T-cell (primary cell): Measurements from ENCODE around the gene PCNX2. TPM values are rescaled to one million over a fixed set of nuclear protein-coding genes. Genes with fewer than 3 reads are reported as not detected.

ENCODE experiments used
- ATAC-seq, 4 experiments: fragments of 200-7000 bp in 3 of 4; fragments of 150-1000 bp in 1 of 4; cut with Tn5 transposase; replicated peaks in 1 of 4; 1 replicate in 3 of 4; 2 replicates in 1 of 4; pipeline ENCODE4 v1.10.0; 2021; ENCODE audit warnings: moderate library complexity in 3 of 4, mild to moderate bottlenecking in 2 of 4, moderate number of reproducible peaks in 1 of 4
- CTCF ChIA-PET, 2 donors: fragments of 300-600 bp; sonication (Branson Sonifier 250); formaldehyde crosslinking; loops; one replicate each; lab custom pipeline; 2022; ENCODE audit warnings: antibody characterized with exemption in 2 of 2; lab: Charles Lee
- POLR2A ChIA-PET, 2 donors: fragments of 300-600 bp; sonication (Branson Sonifier 250); formaldehyde crosslinking; loops; one replicate each; lab custom pipeline; 2022; ENCODE audit warnings: antibody characterized with exemption in 2 of 2; lab: Charles Lee
- DNase-seq, 35 experiments: peaks; one replicate each; pipeline versions ENCODE4 v3.0.0 to v3.0.0-alpha.2; 2013 to 2023
- H3K27ac ChIP-seq: one replicate; pipeline ENCODE4 v1.5.1; 2013; ENCODE audit warnings: low read length
- H3K27me3 ChIP-seq, 2 experiments: replicated peaks in 1 of 2; 1 replicate in 1 of 2; 2 replicates in 1 of 2; pipeline versions ENCODE4 v1.6.1 to v1.7.0; 2013; ENCODE audit warnings: low read length in 1 of 2, mixed read lengths in 1 of 2; ENCODE audit not compliant: control insufficient read depth in 2 of 2, insufficient read depth in 2 of 2; ENCODE audit errors: extremely low read depth in 1 of 2
- H3K36me3 ChIP-seq, 2 donors: 1 replicate in 1 of 2; 2 replicates in 1 of 2; pipeline versions ENCODE4 v1.6.1 to v1.7.0; 2013; ENCODE audit warnings: low read length in 1 of 2; ENCODE audit not compliant: control insufficient read depth in 2 of 2, insufficient read depth in 1 of 2; ENCODE audit errors: extremely low read depth in 1 of 2
- H3K4me1 ChIP-seq, 2 experiments: 1 replicate in 1 of 2; 2 replicates in 1 of 2; pipeline versions ENCODE4 v1.6.1 to v1.7.0; 2013; ENCODE audit warnings: low read length in 2 of 2, mixed read lengths in 1 of 2; ENCODE audit not compliant: insufficient read depth in 2 of 2, control insufficient read depth in 1 of 2; ENCODE audit errors: extremely low read depth in 1 of 2
- H3K4me3 ChIP-seq, 2 donors: 1 replicate in 1 of 2; 2 replicates in 1 of 2; pipeline versions ENCODE4 v1.5.1 to v1.7.0; 2013; ENCODE audit warnings: mild to moderate bottlenecking in 2 of 2, low read length in 1 of 2, moderate library complexity in 1 of 2; ENCODE audit not compliant: control insufficient read depth in 1 of 2; ENCODE audit errors: extremely low read depth in 1 of 2
- H3K9me3 ChIP-seq: 2 replicates; pipeline ENCODE4 v1.7.0; 2013
- H3K27ac Mint-ChIP-seq, 2 donors: one replicate each; pipeline ENCODE4 v1.8.0; 2020 to 2021; ENCODE audit warnings: mild to moderate bottlenecking in 2 of 2, mixed read lengths in 2 of 2
- H3K27me3 Mint-ChIP-seq, 2 donors: one replicate each; pipeline ENCODE4 v1.8.0; 2021 to 2022; ENCODE audit warnings: mixed read lengths in 2 of 2
- H3K36me3 Mint-ChIP-seq: one replicate; pipeline ENCODE4 v1.8.0; 2021; ENCODE audit warnings: mixed read lengths
- H3K4me1 Mint-ChIP-seq, 3 donors: one replicate each; pipeline ENCODE4 v1.8.0; 2020 to 2022; ENCODE audit warnings: mixed read lengths in 3 of 3, mild to moderate bottlenecking in 1 of 3
- H3K4me3 Mint-ChIP-seq, 3 donors: one replicate each; pipeline ENCODE4 v1.8.0; 2020 to 2022; ENCODE audit warnings: mild to moderate bottlenecking in 3 of 3, mixed read lengths in 3 of 3, moderate library complexity in 3 of 3
- H3K9me3 Mint-ChIP-seq, 3 donors: one replicate each; pipeline ENCODE4 v1.8.0; 2020 to 2022; ENCODE audit warnings: mixed read lengths in 3 of 3
- WGBS: methylation state at CpG from one replicate; pipeline ENCODE4 v1.1.5; 2013; ENCODE audit warnings: missing lambda C conversion rate; ENCODE audit not compliant: insufficient coverage; 5-methylcytosine and 5-hydroxymethylcytosine counted together
- total RNA-seq, 35 experiments: library from RNA in 6 of 35; stranded (reverse) in 6 of 35; fragments of 120-200 nt in 1 of 35; gene quantifications; one replicate each; pipeline versions ENCODE4 v1.2.1 to v1.2.4 and lab custom pipeline; 2013 to 2026

The PCNX2 gene
- total RNA-seq, 5 donors from 2014 or later (not counting 1 experiment from before 2014, with no cell fraction given) = 47.2 to 91.7 (median 68.6) TPM

DNA sequence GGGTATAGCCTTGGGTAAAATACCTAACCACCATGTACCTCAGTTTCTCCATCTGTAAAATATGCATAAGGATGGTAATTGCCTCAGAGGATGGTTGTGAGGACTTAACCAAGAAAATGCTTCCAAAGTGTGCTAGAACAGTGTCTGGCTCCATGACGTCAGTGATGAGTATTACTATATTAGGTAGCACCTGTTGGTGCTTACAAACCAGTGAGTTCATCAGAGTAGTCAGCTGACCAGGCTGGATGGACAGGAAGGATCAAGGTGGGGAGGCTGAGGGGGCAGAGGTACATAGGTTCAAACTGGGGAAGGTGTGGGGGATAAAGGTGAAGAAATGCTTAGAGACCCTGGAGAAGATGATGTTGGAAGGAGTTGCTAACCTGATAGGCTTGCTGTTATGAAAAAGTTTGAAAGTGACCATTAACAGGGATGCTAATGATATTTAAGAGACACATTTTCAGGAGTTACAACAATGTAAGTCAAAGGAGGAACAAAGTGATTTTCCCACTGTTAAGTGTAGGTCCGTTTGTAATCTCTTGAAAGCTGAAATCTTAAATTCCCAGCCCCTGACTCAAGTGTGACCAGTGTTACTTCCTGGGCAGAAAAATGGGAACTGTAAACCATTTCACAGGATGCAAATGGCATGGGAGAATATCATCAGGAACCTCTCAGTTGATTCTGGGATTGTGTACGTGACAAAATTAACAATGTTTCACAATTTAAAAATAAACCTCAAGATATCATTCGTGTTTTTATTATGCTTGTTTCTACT lies 340.7 kb downstream of the PCNX2 start:
- CTCF ChIA-PET = no interaction called here
- H3K9me3 Mint-ChIP-seq = peaks cover 0 to 13% (median 7%) of the 10 kb centered on the region in 3 donors
- H3K4me3 Mint-ChIP-seq = no peak overlapping the region

DNA sequence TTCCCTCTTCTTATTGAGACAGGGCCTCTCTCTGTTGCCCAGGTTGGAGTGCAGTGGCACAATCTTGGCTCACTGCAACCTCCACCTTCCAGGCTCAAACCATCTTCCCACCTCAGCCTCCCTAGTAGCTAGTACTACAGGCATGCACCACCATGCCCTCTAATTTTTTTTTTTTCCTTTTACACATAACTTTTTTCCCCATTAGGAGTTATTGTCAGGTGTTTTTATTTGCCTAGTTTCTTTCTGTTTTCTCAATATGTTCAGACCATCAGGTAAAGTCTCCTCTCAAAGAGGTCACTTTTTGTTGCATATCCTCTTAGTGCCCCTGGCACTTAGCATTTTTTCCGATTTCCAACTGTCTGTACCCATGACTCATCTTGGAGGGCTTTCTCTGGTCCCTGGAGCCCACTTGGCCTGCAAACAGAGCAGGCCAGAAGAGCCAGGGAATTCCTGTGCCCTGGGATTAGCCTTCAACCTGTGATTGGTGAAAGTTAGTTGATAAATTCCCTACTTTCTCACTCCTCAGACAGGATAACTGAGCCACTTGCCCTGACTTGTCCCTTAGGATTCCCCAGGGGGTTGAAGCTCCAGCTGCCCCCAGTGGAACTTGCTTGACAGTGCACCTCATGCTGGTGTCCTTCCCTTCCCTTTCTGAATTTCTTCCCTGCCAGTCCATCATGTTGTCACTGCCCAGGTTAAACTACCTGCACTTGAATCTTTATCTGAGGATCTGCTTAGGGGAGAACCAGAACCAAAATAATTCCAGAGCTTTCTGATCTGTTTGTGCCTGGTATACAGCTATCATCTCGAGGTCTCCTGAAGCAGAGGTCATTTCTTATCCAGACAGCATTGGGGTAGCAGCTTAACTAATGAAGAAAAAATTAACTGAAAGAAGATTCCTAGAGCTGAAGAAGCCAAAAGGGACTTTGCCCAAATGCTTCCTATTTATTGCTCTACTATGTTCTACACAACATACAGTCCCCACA lies 342.7 kb downstream of the PCNX2 start:
- 100% methylated on average over 1 of the region's 2 CpGs for WGBS
- peaks cover 16 to 22% of the 10 kb centered on the region in 2 experiments for H3K4me1 ChIP-seq
- DNase-seq = peak in 10 of 35 experiments; percentile 9 to 52 (median 14)
- H3K9me3 Mint-ChIP-seq = peaks cover 0 to 4% (median 0%) of the 10 kb centered on the region in 3 donors
- ChIA-PET CTCF (interaction anchor here in 1 of 2 donors (0.5 to 1.5 kb wide), 3 partner anchors 28 to 327 kb away, joined by 3 to 5 read pairs (median 4); no protein-coding TSS in a partner anchor), POLR2A (no interaction called here)
- peaks cover 0 to 10% of the 10 kb centered on the region in 2 donors for H3K36me3 ChIP-seq
- peak overlapping the region; percentile 14 to 55 for H3K27ac Mint-ChIP-seq
- H3K4me3 ChIP-seq = no peak overlapping the region
- H3K27ac ChIP-seq = no peak overlapping the region
- H3K27me3 ChIP-seq = no peaks in the 10 kb centered on the region
- no peaks in the 10 kb centered on the region for H3K27me3 Mint-ChIP-seq
- H3K4me3 Mint-ChIP-seq = peak overlapping the region; percentile 43 to 95 (median 52)
- no peaks in the 10 kb centered on the region for H3K9me3 ChIP-seq
- H3K36me3 Mint-ChIP-seq = peaks cover 24% of the 10 kb centered on the region
- H3K4me1 Mint-ChIP-seq = peaks cover 40 to 54% (median 47%) of the 10 kb centered on the region in 3 donors
- no peak for ATAC-seq

More for the DNA sequence above, 340.7 kb downstream of the PCNX2 start:
- Histone ChIP-seq H3K27ac (no peak overlapping the region), H3K27me3 (no peaks in the 10 kb centered on the region), H3K4me1 (peaks cover 13 to 21% of the 10 kb centered on the region in 2 experiments), H3K36me3 (peaks cover 0 to 27% of the 10 kb centered on the region in 2 donors), H3K9me3 (no peaks in the 10 kb centered on the region), H3K4me3 (no peak overlapping the region)
- H3K4me1 Mint-ChIP-seq = peaks cover 32 to 49% (median 39%) of the 10 kb centered on the region in 3 donors
- POLR2A ChIA-PET = no interaction called here
- H3K27ac Mint-ChIP-seq = no peak overlapping the region
- no peaks in the 10 kb centered on the region for H3K27me3 Mint-ChIP-seq
- ATAC-seq = no peak
- no peak for DNase-seq
- WGBS = 100% methylated on average over 1 of the region's 4 CpGs
- peaks cover 44% of the 10 kb centered on the region for H3K36me3 Mint-ChIP-seq

DNA sequence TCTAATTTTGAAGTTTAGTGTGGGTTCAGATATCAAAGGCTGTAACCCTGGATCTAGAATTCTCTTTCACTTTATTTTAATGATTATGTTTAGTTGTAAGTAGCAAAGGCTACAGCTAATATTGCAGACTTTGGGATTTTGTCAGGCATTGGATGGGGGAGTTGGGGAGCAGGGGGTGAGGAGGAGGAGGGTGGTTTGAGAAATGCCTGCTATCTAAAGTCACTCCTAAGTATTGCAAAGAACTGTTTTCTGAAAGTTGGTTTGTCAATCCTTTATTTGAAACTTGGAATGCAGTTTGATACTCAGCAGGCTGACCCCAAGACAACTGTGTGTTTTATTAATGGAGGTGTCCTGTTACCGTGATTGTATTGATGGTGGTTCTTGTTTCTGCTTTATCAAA lies 343.9 kb downstream of the PCNX2 start:
- Histone ChIP-seq H3K27me3 (no peaks in the 10 kb centered on the region), H3K9me3 (no peaks in the 10 kb centered on the region), H3K27ac (no peak overlapping the region), H3K4me3 (no peak overlapping the region), H3K4me1 (peaks cover 16 to 22% of the 10 kb centered on the region in 2 experiments), H3K36me3 (peaks cover 0 to 4% of the 10 kb centered on the region in 2 donors)
- peak overlapping the region in 1 of 2 donors; percentile 95 for H3K27ac Mint-ChIP-seq
- CTCF ChIA-PET = interaction anchor here in 1 of 2 donors (0.5 to 1.5 kb wide), 2 partner anchors 27 to 1257 kb away, joined by 3 read pairs; no protein-coding TSS in a partner anchor
- ATAC-seq (no peak), DNase-seq (no peak)
- no peaks in the 10 kb centered on the region for H3K9me3 Mint-ChIP-seq
- POLR2A ChIA-PET = interaction anchor here in 1 of 2 donors (0.6 kb wide), 1 partner anchor 25 kb away, joined by 6 read pairs; no protein-coding TSS in a partner anchor
- peaks cover 40 to 45% (median 43%) of the 10 kb centered on the region in 3 donors for H3K4me1 Mint-ChIP-seq
- peaks cover 13% of the 10 kb centered on the region for H3K36me3 Mint-ChIP-seq
- peak overlapping the region; percentile 95 for H3K4me3 Mint-ChIP-seq
- WGBS = no CpG with 5 or more reads among the region's 1 CpG
- no peaks in the 10 kb centered on the region for H3K27me3 Mint-ChIP-seq

- ChIA-PET CTCF (interaction anchor here in 1 of 2 donors (0.5 to 1.5 kb wide), 2 partner anchors 26 to 1257 kb away, joined by 3 read pairs; no protein-coding TSS in a partner anchor), POLR2A (interaction anchor here in 1 of 2 donors (0.6 kb wide), 1 partner anchor 25 kb away, joined by 6 read pairs; no protein-coding TSS in a partner anchor)
- no peaks in the 10 kb centered on the region for H3K9me3 ChIP-seq
- peak overlapping the region; percentile 75 for H3K27ac ChIP-seq
- ATAC-seq = peak; percentile 14 to 35 (median 20)
- H3K27me3 Mint-ChIP-seq = no peaks in the 10 kb centered on the region
- peaks cover 40 to 45% (median 43%) of the 10 kb centered on the region in 3 donors for H3K4me1 Mint-ChIP-seq
- peaks cover 9% of the 10 kb centered on the region for H3K36me3 Mint-ChIP-seq
- peak overlapping the region; percentile 84 to 92 for H3K4me3 ChIP-seq
- peaks cover 16 to 22% of the 10 kb centered on the region in 2 experiments for H3K4me1 ChIP-seq
- no peaks in the 10 kb centered on the region for H3K27me3 ChIP-seq
- no peaks in the 10 kb centered on the region for H3K9me3 Mint-ChIP-seq
- peak overlapping the region; percentile 93 to 95 for H3K27ac Mint-ChIP-seq
- H3K4me3 Mint-ChIP-seq = peak overlapping the region; percentile 95
- WGBS = no CpG with 5 or more reads among the region's 5 CpGs
- peak in 8 of 35 experiments; percentile 1 to 46 (median 9) for DNase-seq
- peaks cover 0 to 4% of the 10 kb centered on the region in 2 donors for H3K36me3 ChIP-seq
Measured at GRCh38 chr1:232951180-232951579, 344.3 kb downstream of the PCNX2 start.

GRCh38 chr1:232950197-232951176 lies 345.0 kb downstream of the PCNX2 start, which contains the start of gene NTPCR:
TSS of gene NTPCR (plus strand) at chr1:232950611. CDS start at chr1:232950711, 100 bp downstream.
- peaks cover 40 to 45% (median 43%) of the 10 kb centered on the region in 3 donors for H3K4me1 Mint-ChIP-seq
- H3K9me3 ChIP-seq = no peaks in the 10 kb centered on the region
- CTCF ChIA-PET = interaction anchor here in 1 of 2 donors (1.5 kb wide), 1 partner anchor 25 kb away, joined by 3 read pairs; no protein-coding TSS in a partner anchor
- H3K27ac Mint-ChIP-seq = peak within 1 kb of the TSS; percentile 94 to 95
- H3K27ac ChIP-seq = peak within 1 kb of the TSS; percentile 75
- H3K36me3 Mint-ChIP-seq = peaks cover 5% of the 10 kb centered on the region
- 0% methylated on average over 52 of the region's 56 CpGs for WGBS
- POLR2A ChIA-PET = no interaction called here
- H3K27me3 ChIP-seq = no peaks in the 10 kb centered on the region
- ATAC-seq (peak; percentile 85 to 88 (median 87)), DNase-seq (peak; percentile 74 to 97 (median 89))
- no peaks in the 10 kb centered on the region for H3K27me3 Mint-ChIP-seq
- peak within 1 kb of the TSS; percentile 84 to 92 for H3K4me3 ChIP-seq
- no peaks in the 10 kb centered on the region for H3K9me3 Mint-ChIP-seq
- peaks cover 16 to 22% of the 10 kb centered on the region in 2 experiments for H3K4me1 ChIP-seq
- peak within 1 kb of the TSS; percentile 95 for H3K4me3 Mint-ChIP-seq
- H3K36me3 ChIP-seq = no peaks in the 10 kb centered on the region
